Retinal pigment epithelial cell (primary cell): Measurements from ENCODE around the gene ASB8.

Source experiments
- DNase-seq: peaks from one replicate; pipeline ENCODE4 v3.0.0-alpha.2; 2010; ENCODE audit warnings: low read depth
- H3K4me3 ChIP-seq: 2 replicates; pipeline ENCODE4 v1.5.1; 2011; ENCODE audit warnings: mild to moderate bottlenecking, low read length, control low read depth, moderate library complexity
- CTCF ChIP-seq: conservative IDR thresholded peaks from 2 replicates; pipeline ENCODE4 v1.5.1; 2011; ENCODE audit warnings: low read depth, low read length, control low read depth, inconsistent platforms

The ASB8 gene

GRCh38 chr12:48110691-48111311 lies 46.5 kb downstream of the ASB8 start:
- no peak overlapping the region for H3K4me3 ChIP-seq
- no peak for DNase-seq
- no peak for TF ChIP-seq CTCF

- no peak overlapping the region for H3K4me3 ChIP-seq
- DNase-seq = no peak
- no peak for TF ChIP-seq CTCF
These were observed 47.9 kb downstream of the ASB8 start for GRCh38 chr12:48109424-48109823.

- no peak for TF ChIP-seq CTCF
- H3K4me3 ChIP-seq = peak overlapping the region; percentile 89
- DNase-seq = no peak
These were observed 50.4 kb downstream of the ASB8 start for GRCh38 chr12:48106681-48107613.

- peak; percentile 39 for DNase-seq
- peak within 1 kb of the TSS; percentile 89 for H3K4me3 ChIP-seq
- no peak for TF ChIP-seq CTCF
These were observed 51.2 kb downstream of the ASB8 start, which contains the start of gene SENP1 for GRCh38 chr12:48105867-48106680. Gene SENP1 (minus strand): TSS chr12:48106079. CDS start chr12:48101472, 4,607 bp downstream.

- TF ChIP-seq CTCF = no peak
- H3K4me3 ChIP-seq = peak overlapping the region; percentile 89
- no peak for DNase-seq
These were observed 51.9 kb downstream of the ASB8 start for GRCh38 chr12:48105321-48105866.

- H3K4me3 ChIP-seq = peak overlapping the region; percentile 89
- TF ChIP-seq CTCF = no peak
- no peak for DNase-seq
These were observed 52.8 kb downstream of the ASB8 start for GRCh38 chr12:48104531-48104930.
